GM23338 (cell line): ENCODE data around the gene PXT1.

Source experiments
- CREB1 ChIP-seq: fragments of 250-450 bp; sonication (Bioruptor Pico); IDR thresholded peaks from 2 replicates; pipeline ENCODE4 v1.5.0; 2020; ENCODE audit warnings: low read depth, mild to moderate bottlenecking, moderate library complexity
- CTCF ChIP-seq, 2 experiments: fragments of 200-600 bp in 1 of 2; sonication (generic) in 1 of 2; conservative IDR thresholded peaks; 2 replicates each; pipeline versions ENCODE4 v1.5.1 to v1.6.1; 2016 to 2017; ENCODE audit warnings: antibody characterized with exemption in 2 of 2, low read depth in 2 of 2, mild to moderate bottlenecking in 2 of 2, moderate library complexity in 1 of 2
- EZH2 ChIP-seq: fragments of 200-600 bp; sonication (generic); IDR thresholded peaks from one replicate; pipeline ENCODE4 v1.8.0; 2017; ENCODE audit warnings: antibody characterized with exemption, mild to moderate bottlenecking, low read depth; ENCODE audit not compliant: unreplicated experiment
- EZH2phosphoT487 ChIP-seq: fragments of 200-600 bp; sonication (generic); IDR thresholded peaks from one replicate; pipeline ENCODE4 v1.8.1; 2018; ENCODE audit warnings: antibody characterized with exemption; ENCODE audit not compliant: unreplicated experiment
- JUNB ChIP-seq: IDR thresholded peaks from one replicate; pipeline ENCODE4 v1.6.1; 2016; ENCODE audit warnings: antibody characterized with exemption; ENCODE audit not compliant: unreplicated experiment
- POLR2AphosphoS5 ChIP-seq: IDR thresholded peaks from 2 replicates; pipeline ENCODE4 v1.6.1; 2016; ENCODE audit warnings: antibody characterized with exemption, low read depth
- REST ChIP-seq: IDR thresholded peaks from one replicate; pipeline ENCODE4 v1.6.1; 2018; ENCODE audit warnings: antibody characterized with exemption; ENCODE audit not compliant: unreplicated experiment
- ZNF331 ChIP-seq: fragments of 250-450 bp; sonication (Bioruptor Pico); IDR thresholded peaks from 2 replicates; pipeline ENCODE4 v1.5.0; 2020; ENCODE audit warnings: low read depth, mild to moderate bottlenecking, moderate library complexity

- TF ChIP-seq ZNF331 (no peak), CTCF (conservative IDR thresholded peaks at IDR 0.05; ENCODE audit: low read depth in 2 of 2) (no peak), POLR2AphosphoS5 (no peak), EZH2 (no peak), EZH2phosphoT487 (no peak), CREB1 (CRISPR knock-in tag) (no peak), JUNB (no peak), REST (no peak)
Observed at GRCh38 chr6:36426622-36427021, 16.0 kb downstream of the PXT1 start.
